IMR-90 (cell line): ENCODE data around the gene TCF20.

Experiments used
- CEBPB ChIP-seq: IDR thresholded peaks from 2 replicates; pipeline ENCODE4 v1.6.1; 2012; ENCODE audit warnings: low read depth, low read length, improper control_type of control experiment
- CHD1 ChIP-seq: IDR thresholded peaks from 2 replicates; pipeline ENCODE4 v1.6.1; 2012; ENCODE audit warnings: low read depth, low read length, improper control_type of control experiment
- MAFK ChIP-seq: IDR thresholded peaks from 2 replicates; pipeline ENCODE4 v1.6.1; 2012; ENCODE audit warnings: low read depth, low read length, improper control_type of control experiment
- MAZ ChIP-seq: IDR thresholded peaks from 2 replicates; pipeline ENCODE4 v1.6.1; 2012; ENCODE audit warnings: low read depth, mild to moderate bottlenecking, low read length, improper control_type of control experiment, moderate library complexity, borderline replicate concordance
- POLR2A ChIP-seq: IDR thresholded peaks from 2 replicates; pipeline ENCODE4 v1.6.1; 2012; ENCODE audit warnings: mild to moderate bottlenecking, low read depth, low read length
- RAD21 ChIP-seq: IDR thresholded peaks from 2 replicates; pipeline ENCODE4 v1.6.1; 2012; ENCODE audit warnings: low read length, improper control_type of control experiment
- SMC3 ChIP-seq: fragments of 150-350 bp; IDR thresholded peaks from 2 replicates; pipeline ENCODE4 v1.6.1; 2016; ENCODE audit warnings: low read depth, mild to moderate bottlenecking, antibody characterized with exemption, low read length, moderate library complexity
- TF ChIP-seq, protein P1 (sequence below): conservative IDR thresholded peaks from 2 replicates; pipeline ENCODE4 v1.5.1; 2012; ENCODE audit warnings: mild to moderate bottlenecking, low read depth, low read length, improper control_type of control experiment
- TF ChIP-seq, protein P2 (sequence below): fragments of 150-350 bp; IDR thresholded peaks from 2 replicates; pipeline ENCODE4 v1.6.1; 2016; ENCODE audit warnings: low read depth, mild to moderate bottlenecking, low read length, moderate library complexity, borderline replicate concordance

DNA sequence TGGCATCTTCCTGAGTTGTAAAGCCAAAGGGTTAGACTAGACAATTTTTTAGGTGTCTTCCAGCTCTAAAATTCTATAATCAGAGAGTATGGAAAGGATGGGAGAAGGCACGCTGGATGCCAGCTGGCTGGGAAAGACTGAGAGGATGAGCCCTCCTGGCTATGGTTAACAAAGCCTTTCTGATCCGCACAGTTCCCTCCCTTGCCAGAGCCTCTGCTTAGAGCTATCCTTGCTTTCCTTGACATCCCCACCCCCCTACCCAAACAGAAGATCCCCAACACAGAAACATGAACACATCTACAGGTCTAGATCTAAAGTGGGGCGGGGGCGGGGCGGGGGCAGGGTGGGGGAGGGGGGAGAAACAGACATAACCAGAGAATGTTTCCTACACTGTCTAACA lies 6.5 kb downstream of the TCF20 start:
- TF ChIP-seq CEBPB, result no peak
- TF ChIP-seq, protein P1, sequence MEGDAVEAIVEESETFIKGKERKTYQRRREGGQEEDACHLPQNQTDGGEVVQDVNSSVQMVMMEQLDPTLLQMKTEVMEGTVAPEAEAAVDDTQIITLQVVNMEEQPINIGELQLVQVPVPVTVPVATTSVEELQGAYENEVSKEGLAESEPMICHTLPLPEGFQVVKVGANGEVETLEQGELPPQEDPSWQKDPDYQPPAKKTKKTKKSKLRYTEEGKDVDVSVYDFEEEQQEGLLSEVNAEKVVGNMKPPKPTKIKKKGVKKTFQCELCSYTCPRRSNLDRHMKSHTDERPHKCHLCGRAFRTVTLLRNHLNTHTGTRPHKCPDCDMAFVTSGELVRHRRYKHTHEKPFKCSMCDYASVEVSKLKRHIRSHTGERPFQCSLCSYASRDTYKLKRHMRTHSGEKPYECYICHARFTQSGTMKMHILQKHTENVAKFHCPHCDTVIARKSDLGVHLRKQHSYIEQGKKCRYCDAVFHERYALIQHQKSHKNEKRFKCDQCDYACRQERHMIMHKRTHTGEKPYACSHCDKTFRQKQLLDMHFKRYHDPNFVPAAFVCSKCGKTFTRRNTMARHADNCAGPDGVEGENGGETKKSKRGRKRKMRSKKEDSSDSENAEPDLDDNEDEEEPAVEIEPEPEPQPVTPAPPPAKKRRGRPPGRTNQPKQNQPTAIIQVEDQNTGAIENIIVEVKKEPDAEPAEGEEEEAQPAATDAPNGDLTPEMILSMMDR, result no peak
- TF ChIP-seq MAFK, result no peak
- TF ChIP-seq, protein P2, sequence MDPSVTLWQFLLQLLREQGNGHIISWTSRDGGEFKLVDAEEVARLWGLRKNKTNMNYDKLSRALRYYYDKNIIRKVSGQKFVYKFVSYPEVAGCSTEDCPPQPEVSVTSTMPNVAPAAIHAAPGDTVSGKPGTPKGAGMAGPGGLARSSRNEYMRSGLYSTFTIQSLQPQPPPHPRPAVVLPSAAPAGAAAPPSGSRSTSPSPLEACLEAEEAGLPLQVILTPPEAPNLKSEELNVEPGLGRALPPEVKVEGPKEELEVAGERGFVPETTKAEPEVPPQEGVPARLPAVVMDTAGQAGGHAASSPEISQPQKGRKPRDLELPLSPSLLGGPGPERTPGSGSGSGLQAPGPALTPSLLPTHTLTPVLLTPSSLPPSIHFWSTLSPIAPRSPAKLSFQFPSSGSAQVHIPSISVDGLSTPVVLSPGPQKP, result no peak
- TF ChIP-seq RAD21, result no peak
- no peak for TF ChIP-seq MAZ
- TF ChIP-seq POLR2A, result no peak
- no peak for TF ChIP-seq CHD1
- no peak for TF ChIP-seq SMC3
